Measurements from ENCODE around the gene ZDHHC8. TPM values are rescaled to one million over a fixed set of nuclear protein-coding genes. Genes with fewer than 3 reads are reported as not detected.

Gene ZDHHC8
- total RNA-seq, 3 donors from 2014 or later: 10.2 to 14.1 (median 11.2) TPM

DNA sequence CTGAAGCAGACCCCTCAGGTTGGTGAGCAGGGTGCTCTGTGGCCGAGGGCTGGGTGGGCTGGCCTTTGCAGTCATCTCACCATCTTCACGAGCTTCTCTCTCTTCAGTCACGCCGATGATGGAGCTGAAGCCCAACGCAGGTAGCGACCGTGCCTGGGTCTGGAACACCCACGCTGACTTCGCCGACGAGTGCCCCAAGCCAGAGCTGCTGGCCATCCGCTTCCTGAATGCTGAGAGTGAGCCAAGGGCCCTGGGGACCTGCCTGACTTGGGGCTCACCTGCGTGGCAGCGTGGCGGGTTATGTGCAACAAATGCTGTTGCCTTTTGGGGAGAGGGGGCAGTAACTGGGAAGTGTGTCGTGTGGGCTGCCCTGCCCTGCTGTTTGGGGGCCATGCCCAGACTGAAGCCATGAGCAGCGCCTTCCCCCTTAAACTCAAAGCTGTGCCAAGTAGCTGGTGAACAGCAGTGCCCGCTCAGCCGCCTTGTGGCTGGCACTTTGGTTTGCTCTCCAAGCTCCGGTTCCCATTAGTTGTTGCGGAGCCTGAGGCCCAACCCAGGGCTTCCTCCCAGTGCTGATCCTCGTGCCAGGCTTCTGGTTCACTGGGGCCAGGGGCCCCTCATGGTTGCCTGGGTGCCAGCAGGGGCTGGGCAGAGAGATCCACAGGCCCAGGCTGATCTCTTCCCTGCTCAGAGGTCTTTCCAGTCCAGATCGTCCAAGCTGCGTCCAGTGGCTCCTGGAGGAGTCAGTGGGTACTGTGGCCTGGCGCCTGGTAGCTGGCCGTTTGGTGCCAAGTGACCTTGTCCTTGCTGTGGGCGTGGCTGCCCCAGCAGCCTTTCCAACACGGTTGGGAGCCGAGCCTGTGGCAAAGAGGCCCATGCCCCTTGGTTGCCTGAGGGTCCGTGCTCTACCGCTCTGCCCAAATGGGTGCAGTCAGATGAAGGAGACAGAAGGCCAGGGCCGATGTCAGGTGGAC is 6.1 kb upstream of the ZDHHC8 start:
- intact Hi-C loops (cut with DNase I; ENCODE audit: low total_unique reads): no loop called here
- Histone ChIP-seq H3K36me3 (no peaks in the 10 kb centered on the region), H3K27me3 (no peaks in the 10 kb centered on the region), H3K4me3 (no peak overlapping the region), H3K4me1 (no peaks in the 10 kb centered on the region), H3K27ac (no peak overlapping the region), H3K9me3 (no peaks in the 10 kb centered on the region)
- DNase-seq (ENCODE audit: low spot score in 2 of 2): no peak
- TF ChIP-seq POLR2A (IDR thresholded peaks at IDR 0.05) (no peak), POLR2AphosphoS5 (IDR thresholded peaks at IDR 0.05) (no peak)
- TF ChIP-seq, protein P1, sequence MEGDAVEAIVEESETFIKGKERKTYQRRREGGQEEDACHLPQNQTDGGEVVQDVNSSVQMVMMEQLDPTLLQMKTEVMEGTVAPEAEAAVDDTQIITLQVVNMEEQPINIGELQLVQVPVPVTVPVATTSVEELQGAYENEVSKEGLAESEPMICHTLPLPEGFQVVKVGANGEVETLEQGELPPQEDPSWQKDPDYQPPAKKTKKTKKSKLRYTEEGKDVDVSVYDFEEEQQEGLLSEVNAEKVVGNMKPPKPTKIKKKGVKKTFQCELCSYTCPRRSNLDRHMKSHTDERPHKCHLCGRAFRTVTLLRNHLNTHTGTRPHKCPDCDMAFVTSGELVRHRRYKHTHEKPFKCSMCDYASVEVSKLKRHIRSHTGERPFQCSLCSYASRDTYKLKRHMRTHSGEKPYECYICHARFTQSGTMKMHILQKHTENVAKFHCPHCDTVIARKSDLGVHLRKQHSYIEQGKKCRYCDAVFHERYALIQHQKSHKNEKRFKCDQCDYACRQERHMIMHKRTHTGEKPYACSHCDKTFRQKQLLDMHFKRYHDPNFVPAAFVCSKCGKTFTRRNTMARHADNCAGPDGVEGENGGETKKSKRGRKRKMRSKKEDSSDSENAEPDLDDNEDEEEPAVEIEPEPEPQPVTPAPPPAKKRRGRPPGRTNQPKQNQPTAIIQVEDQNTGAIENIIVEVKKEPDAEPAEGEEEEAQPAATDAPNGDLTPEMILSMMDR (IDR thresholded peaks at IDR 0.05): no peak

DNA sequence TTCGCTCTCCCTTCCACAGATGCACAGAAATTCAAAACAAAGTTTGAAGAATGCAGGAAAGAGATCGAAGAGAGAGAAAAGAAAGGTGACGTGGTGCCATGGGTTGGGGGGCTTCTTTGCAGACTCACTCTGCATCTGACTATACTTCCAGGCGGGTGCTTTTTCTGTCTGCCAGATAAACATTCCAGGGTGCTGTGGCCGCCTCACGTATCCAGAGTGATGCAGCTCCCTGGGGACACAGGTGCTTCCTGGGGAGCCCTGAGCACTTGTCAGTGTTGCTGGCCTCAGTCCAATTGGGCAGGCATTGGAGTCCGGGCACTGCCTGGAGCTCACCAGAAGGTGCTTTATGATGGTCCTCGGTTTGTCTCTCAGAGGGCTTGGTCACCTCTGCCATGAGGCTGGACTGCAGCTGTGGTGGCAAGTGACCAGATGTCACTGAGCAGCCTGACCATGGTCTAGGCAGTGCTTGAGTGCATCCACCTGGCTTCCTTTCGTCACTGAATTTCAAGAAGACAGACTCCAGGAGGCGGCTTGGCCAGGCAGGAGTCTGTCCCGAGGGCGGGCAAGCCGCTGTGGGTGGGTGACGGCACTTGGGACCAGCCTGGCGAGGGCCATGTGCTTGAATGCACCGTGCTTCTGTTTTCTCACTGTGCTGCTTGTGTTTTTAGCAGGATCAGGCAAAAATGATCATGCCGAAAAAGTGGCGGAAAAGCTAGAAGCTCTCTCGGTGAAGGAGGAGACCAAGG is 5.1 kb upstream of the ZDHHC8 start:
- no peak for TF ChIP-seq POLR2AphosphoS5 (IDR thresholded peaks at IDR 0.05)
- TF ChIP-seq, protein P1 (IDR thresholded peaks at IDR 0.05): no peak
- no peak for TF ChIP-seq POLR2A (IDR thresholded peaks at IDR 0.05)
- no peaks in the 10 kb centered on the region for H3K4me1 ChIP-seq
- no peaks in the 10 kb centered on the region for H3K36me3 ChIP-seq
- intact Hi-C loops (cut with DNase I; ENCODE audit: low total_unique reads): no loop called here
- H3K27ac ChIP-seq: no peak overlapping the region
- no peak for DNase-seq (ENCODE audit: low spot score in 2 of 2)
- no peak overlapping the region for H3K4me3 ChIP-seq
- H3K9me3 ChIP-seq: no peaks in the 10 kb centered on the region
- H3K27me3 ChIP-seq: no peaks in the 10 kb centered on the region

DNA sequence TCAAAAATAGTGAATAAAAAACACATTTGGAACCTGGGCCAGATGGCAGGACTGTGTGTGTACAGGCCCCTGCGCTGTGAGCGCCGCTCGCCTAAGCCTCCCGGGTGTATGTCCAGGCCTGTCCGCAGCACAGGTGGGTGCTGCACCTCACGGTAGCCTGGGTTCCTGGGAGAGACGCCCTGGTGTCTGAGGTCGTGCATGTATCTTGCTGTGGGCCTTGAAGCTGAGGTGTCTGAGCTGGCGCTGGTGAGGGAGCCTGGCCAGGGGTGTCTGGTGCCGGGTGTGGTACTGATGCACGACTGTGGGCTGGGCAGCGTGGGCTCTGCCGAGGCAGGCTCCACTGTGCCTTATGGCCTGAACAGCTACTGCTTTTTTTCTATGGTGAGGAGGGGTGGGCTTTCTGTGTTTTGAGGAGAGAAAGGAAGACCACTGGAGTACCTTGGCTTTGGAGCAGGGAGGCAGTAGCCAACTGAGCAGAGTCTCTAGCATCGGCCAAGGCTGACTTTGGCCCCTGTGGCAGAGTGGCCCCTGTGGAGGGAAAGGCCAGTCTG is 4.2 kb upstream of the ZDHHC8 start:
- no peaks in the 10 kb centered on the region for H3K36me3 ChIP-seq
- no peaks in the 10 kb centered on the region for H3K27me3 ChIP-seq
- H3K4me3 ChIP-seq: no peak overlapping the region
- no peak for DNase-seq (ENCODE audit: low spot score in 2 of 2)
- peaks cover 0 to under 1% of the 10 kb centered on the region in 2 donors for H3K4me1 ChIP-seq
- H3K27ac ChIP-seq: no peak overlapping the region
- no peaks in the 10 kb centered on the region for H3K9me3 ChIP-seq
- no peak for TF ChIP-seq POLR2AphosphoS5 (IDR thresholded peaks at IDR 0.05)
- TF ChIP-seq POLR2A (IDR thresholded peaks at IDR 0.05): no peak
- TF ChIP-seq, protein P1 (IDR thresholded peaks at IDR 0.05): no peak
- intact Hi-C loops (cut with DNase I; ENCODE audit: low total_unique reads): no loop called here

DNA sequence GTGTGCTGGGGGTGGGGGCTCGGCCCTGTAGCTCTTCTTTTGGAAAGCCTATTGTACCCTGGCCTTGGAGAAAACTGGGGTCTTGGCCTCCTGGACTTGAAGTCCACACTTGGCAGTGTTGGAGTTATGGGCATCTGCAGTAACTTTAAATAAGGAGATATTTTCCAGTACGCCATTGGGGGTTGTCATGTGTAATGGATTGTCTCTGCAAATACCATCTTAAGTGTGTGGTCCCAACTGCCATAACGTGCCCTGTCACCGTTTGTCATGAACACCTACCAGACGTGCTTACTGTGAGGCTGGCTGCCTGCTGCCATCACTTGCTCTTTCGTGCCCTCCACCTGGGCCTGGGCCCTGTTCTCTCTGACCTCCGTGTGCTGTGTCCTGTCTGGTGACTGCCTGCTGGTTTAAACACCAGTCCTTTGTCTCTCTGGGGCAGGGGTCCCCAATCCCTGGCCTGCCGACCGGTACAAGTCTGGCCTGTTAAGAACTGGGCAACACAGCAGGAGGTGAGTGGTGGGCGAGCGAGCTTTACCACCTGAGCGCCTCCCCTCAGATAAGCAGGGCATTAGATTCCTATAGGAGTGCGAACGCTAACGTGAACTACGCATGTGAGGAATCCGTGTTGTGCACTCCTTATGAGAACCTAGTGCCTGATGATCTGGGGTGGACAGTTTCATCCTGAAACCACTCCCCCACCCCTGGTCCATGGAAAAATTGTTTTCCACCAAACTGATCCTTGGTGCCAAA is 3.6 kb upstream of the ZDHHC8 start:
- intact Hi-C loops (cut with DNase I; ENCODE audit: low total_unique reads): no loop called here
- Histone ChIP-seq H3K4me3 (no peak overlapping the region), H3K27me3 (no peaks in the 10 kb centered on the region), H3K36me3 (no peaks in the 10 kb centered on the region), H3K4me1 (peaks cover 5 to 7% of the 10 kb centered on the region in 2 donors), H3K9me3 (no peaks in the 10 kb centered on the region), H3K27ac (no peak overlapping the region)
- TF ChIP-seq POLR2AphosphoS5 (IDR thresholded peaks at IDR 0.05) (no peak), POLR2A (IDR thresholded peaks at IDR 0.05) (no peak)
- TF ChIP-seq, protein P1 (IDR thresholded peaks at IDR 0.05): no peak
- DNase-seq (ENCODE audit: low spot score in 2 of 2): no peak

Data from breast epithelium (tissue), 4 donors.